Uterus (tissue), 2 donors: ENCODE data around the gene TTPAL.

Source experiments
- POLR2A ChIP-seq, 2 donors: fragments of 450-650 bp; IDR thresholded peaks; one replicate each; pipeline ENCODE4 v1.6.1; 2016; ENCODE audit warnings: antibody characterized with exemption in 2 of 2, mild to moderate bottlenecking in 1 of 2, moderate library complexity in 1 of 2
- TF ChIP-seq, protein P1 (sequence below), 4 experiments: fragments of 200-600 bp in 2 of 4; fragments of 450-650 bp in 2 of 4; sonication (generic) in 2 of 4; IDR thresholded peaks; one replicate each; pipeline ENCODE4 v1.5.1; 2016 to 2019; ENCODE audit warnings: antibody characterized with exemption in 4 of 4, mild to moderate bottlenecking in 2 of 4, moderate library complexity in 1 of 4

DNA sequence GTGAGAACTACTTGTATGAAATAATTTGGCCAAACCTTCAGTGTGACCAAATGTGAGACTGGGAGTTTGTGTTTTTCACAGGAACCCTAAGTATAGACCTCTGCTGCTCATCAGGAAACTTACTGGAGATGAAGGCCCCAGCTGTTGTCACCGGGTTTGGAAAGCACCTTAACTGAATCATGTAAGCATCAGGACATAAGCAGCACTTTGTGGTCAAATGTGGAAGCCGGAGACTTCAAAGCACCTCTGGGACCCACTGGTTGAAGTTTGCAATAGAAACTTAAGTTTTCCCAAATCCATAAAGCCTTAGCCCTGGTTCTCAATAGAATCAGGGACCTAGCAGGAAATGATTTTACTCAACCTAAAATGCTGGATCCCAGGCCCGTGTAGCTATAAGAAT, 14.3 kb downstream of the TTPAL start:
- TF ChIP-seq, protein P1, sequence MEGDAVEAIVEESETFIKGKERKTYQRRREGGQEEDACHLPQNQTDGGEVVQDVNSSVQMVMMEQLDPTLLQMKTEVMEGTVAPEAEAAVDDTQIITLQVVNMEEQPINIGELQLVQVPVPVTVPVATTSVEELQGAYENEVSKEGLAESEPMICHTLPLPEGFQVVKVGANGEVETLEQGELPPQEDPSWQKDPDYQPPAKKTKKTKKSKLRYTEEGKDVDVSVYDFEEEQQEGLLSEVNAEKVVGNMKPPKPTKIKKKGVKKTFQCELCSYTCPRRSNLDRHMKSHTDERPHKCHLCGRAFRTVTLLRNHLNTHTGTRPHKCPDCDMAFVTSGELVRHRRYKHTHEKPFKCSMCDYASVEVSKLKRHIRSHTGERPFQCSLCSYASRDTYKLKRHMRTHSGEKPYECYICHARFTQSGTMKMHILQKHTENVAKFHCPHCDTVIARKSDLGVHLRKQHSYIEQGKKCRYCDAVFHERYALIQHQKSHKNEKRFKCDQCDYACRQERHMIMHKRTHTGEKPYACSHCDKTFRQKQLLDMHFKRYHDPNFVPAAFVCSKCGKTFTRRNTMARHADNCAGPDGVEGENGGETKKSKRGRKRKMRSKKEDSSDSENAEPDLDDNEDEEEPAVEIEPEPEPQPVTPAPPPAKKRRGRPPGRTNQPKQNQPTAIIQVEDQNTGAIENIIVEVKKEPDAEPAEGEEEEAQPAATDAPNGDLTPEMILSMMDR (IDR thresholded peaks at IDR 0.05), result no peak
- no peak for TF ChIP-seq POLR2A (IDR thresholded peaks at IDR 0.05)
